GM12878 (cell line): Measurements from ENCODE around the gene CTDP1. TPM values are rescaled to one million over a fixed set of nuclear protein-coding genes. Genes with fewer than 3 reads are reported as not detected.

Experiments used
- CBX3 ChIP-seq: fragments of 200-600 bp; sonication (generic); IDR thresholded peaks from 2 replicates; pipeline ENCODE4 v1.6.1; 2016; ENCODE audit warnings: low read depth, borderline replicate concordance
- HDAC2 ChIP-seq: fragments of 200-600 bp; sonication (generic); IDR thresholded peaks from 2 replicates; pipeline ENCODE4 v1.6.1; 2017
- HDAC6 ChIP-seq: fragments of 200-600 bp; sonication (generic); IDR thresholded peaks from one replicate; pipeline ENCODE4 v1.8.0; 2017; ENCODE audit warnings: antibody characterized with exemption; ENCODE audit not compliant: unreplicated experiment
- IRF4 ChIP-seq: IDR thresholded peaks from 2 replicates; pipeline ENCODE4 v1.6.1; 2011; ENCODE audit warnings: low read depth, low read length
- KDM1A ChIP-seq: fragments of 200-600 bp; sonication (generic); IDR thresholded peaks from 2 replicates; pipeline ENCODE4 v1.6.1; 2016; ENCODE audit warnings: borderline replicate concordance
- MXI1 ChIP-seq: fragments of 150-350 bp; IDR thresholded peaks from 2 replicates; pipeline ENCODE4 v1.6.1; 2011; ENCODE audit warnings: low read depth, mild to moderate bottlenecking, inconsistent platforms, low read length, improper control_type of control experiment
- PML ChIP-seq: IDR thresholded peaks from 2 replicates; pipeline ENCODE4 v1.6.1; 2012; ENCODE audit warnings: low read length, inconsistent platforms
- POLR2A ChIP-seq: IDR thresholded peaks from 2 replicates; pipeline ENCODE4 v1.6.1; 2011; ENCODE audit warnings: low read depth, mild to moderate bottlenecking, low read length
- POLR2AphosphoS2 ChIP-seq: IDR thresholded peaks from 2 replicates; pipeline ENCODE4 v1.6.1; 2011; ENCODE audit warnings: low read depth, mild to moderate bottlenecking, low read length, improper control_type of control experiment, moderate library complexity
- POU2F2 ChIP-seq: IDR thresholded peaks from 3 replicates; pipeline ENCODE4 v1.6.1; 2011; ENCODE audit warnings: low read depth, mild to moderate bottlenecking, low read length, borderline replicate concordance
- RFX5 ChIP-seq: IDR thresholded peaks from 2 replicates; pipeline ENCODE4 v1.6.1; 2011; ENCODE audit warnings: low read depth, low read length, improper control_type of control experiment
- SMARCA5 ChIP-seq: fragments of 450-650 bp; IDR thresholded peaks from 2 replicates; pipeline ENCODE4 v1.6.1; 2017; ENCODE audit warnings: mild to moderate bottlenecking
- TCF12 ChIP-seq: IDR thresholded peaks from 2 replicates; pipeline ENCODE4 v1.6.1; 2011; ENCODE audit warnings: low read depth, mild to moderate bottlenecking, low read length
- ZNF274 ChIP-seq: IDR thresholded peaks from one replicate; pipeline ENCODE4 v1.8.0; 2011; ENCODE audit not compliant: insufficient read length, insufficient read depth
- ZNF384 ChIP-seq: IDR thresholded peaks from 2 replicates; pipeline ENCODE4 v1.6.1; 2012; ENCODE audit warnings: low read depth, mild to moderate bottlenecking, low read length, improper control_type of control experiment, borderline replicate concordance
- polyA plus RNA-seq, 11 experiments: library from polyadenylated mRNA; depleted of rRNA in 4 of 11; unstranded in 6 of 11; stranded (reverse) in 5 of 11; fragments of >200 nt; fragmentation: Nextera tagmentation in 4 of 11; fragmentation: Illumina TruSeq in 1 of 11; extraction: Ambion mirVana in 4 of 11; extraction: Trizol in 1 of 11; gene quantifications; 1 replicate in 1 of 11; 2 replicates in 10 of 11; pipeline versions ENCODE4 v1.2.1 to v1.2.3, GENCODE V29; 2011 to 2016; ENCODE audit warnings: inconsistent platforms in 2 of 11, missing spikeins in 2 of 11, low read depth in 1 of 11
- total RNA-seq, 4 experiments: library from RNA; depleted of rRNA in 3 of 4; stranded (reverse); fragments of >200 nt in 3 of 4; fragmentation: Illumina TruSeq in 1 of 4; extraction: Trizol in 1 of 4; gene quantifications; 2 replicates each; pipeline versions ENCODE4 v1.2.1 to v1.2.3, GENCODE V29; 2013 to 2021
- TF ChIP-seq, protein P1 (sequence below): IDR thresholded peaks from 2 replicates; pipeline ENCODE4 v1.6.1; 2012; ENCODE audit warnings: improper control_type of control experiment, low read depth, low read length; ENCODE audit not compliant: insufficient replicate concordance
- TF ChIP-seq, protein P2 (sequence below): fragments of 450-650 bp; IDR thresholded peaks from 2 replicates; pipeline ENCODE4 v1.6.1; 2017; ENCODE audit warnings: borderline replicate concordance
- TF ChIP-seq, protein P3 (sequence below): IDR thresholded peaks from 2 replicates; pipeline ENCODE4 v1.6.1; 2012; ENCODE audit warnings: low read depth, low read length, improper control_type of control experiment
- TF ChIP-seq, protein P4 (sequence below): fragments of 450-650 bp; IDR thresholded peaks from 2 replicates; pipeline ENCODE4 v1.6.1; 2017; ENCODE audit warnings: mild to moderate bottlenecking, moderate library complexity

Gene CTDP1
- total and polyA plus RNA-seq, 10 of the 15 experiments (the other 5 are each of a cell fraction or from before 2014, with no cell fraction given): 0.32 to 31.3 (median 8.8) TPM

DNA sequence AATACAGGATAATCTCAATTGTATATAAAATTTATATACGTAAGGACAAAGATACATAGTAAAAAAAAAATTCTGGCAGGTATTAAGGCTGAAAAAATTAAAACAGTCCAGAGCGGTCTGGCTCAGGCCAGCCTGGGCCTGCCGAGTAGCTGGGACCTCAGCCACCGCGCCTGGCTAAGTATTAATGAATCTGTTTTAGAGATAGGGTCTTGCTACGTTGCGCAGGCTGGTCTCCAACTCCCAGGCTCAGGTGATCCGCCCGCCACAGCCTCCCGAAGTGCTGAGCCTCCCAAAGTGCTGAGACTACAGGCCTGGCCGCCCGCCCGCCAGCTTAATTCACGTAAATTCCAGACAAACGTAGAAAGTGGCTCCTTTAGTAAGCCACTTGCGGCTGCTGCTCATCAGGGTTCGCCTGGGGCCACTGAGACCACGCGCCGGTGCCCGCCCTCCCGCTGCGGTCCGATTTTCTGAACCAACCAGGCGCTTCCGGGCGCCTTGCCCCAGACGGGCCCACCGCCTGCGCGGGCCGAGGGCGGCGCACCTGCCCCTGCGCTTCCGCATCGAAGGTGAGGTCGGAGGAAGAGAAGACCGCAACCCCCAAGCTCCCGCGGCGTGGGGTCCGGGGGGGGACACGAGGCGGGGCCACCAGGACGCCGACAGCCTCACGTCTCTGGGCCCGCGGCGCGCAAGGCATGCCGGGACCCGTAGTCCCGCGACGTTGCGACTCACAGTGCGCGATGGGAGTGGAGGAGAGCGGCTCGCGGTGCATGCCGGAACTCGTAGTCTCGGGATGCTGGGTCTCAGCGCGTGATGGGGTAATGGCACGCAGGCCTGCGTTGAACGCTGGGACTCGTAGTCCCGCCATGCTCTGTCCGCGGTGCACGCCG lies 695 bp upstream of the CTDP1 start (continued):
- TF ChIP-seq POLR2AphosphoS2 (no peak), RFX5 (no peak), TCF12 (peak; percentile 44; the same call in 1 of the 2 replicates), POU2F2 (0 out of 3 replicates have a peak, but pooled peaks have one; percentile 4), PML (peak; percentile 63; the same call in 1 of the 2 replicates), ZNF274 (no peak), ZNF384 (no peak), SMARCA5 (peak; percentile 47; the same call in 1 of the 2 replicates), CBX3 (no peak), HDAC2 (no peak), IRF4 (no peak), POLR2A (peak; percentile 89), MXI1 (no peak; the same call in 1 of the 2 replicates), HDAC6 (no peak), KDM1A (no peak)
- TF ChIP-seq, protein P1, sequence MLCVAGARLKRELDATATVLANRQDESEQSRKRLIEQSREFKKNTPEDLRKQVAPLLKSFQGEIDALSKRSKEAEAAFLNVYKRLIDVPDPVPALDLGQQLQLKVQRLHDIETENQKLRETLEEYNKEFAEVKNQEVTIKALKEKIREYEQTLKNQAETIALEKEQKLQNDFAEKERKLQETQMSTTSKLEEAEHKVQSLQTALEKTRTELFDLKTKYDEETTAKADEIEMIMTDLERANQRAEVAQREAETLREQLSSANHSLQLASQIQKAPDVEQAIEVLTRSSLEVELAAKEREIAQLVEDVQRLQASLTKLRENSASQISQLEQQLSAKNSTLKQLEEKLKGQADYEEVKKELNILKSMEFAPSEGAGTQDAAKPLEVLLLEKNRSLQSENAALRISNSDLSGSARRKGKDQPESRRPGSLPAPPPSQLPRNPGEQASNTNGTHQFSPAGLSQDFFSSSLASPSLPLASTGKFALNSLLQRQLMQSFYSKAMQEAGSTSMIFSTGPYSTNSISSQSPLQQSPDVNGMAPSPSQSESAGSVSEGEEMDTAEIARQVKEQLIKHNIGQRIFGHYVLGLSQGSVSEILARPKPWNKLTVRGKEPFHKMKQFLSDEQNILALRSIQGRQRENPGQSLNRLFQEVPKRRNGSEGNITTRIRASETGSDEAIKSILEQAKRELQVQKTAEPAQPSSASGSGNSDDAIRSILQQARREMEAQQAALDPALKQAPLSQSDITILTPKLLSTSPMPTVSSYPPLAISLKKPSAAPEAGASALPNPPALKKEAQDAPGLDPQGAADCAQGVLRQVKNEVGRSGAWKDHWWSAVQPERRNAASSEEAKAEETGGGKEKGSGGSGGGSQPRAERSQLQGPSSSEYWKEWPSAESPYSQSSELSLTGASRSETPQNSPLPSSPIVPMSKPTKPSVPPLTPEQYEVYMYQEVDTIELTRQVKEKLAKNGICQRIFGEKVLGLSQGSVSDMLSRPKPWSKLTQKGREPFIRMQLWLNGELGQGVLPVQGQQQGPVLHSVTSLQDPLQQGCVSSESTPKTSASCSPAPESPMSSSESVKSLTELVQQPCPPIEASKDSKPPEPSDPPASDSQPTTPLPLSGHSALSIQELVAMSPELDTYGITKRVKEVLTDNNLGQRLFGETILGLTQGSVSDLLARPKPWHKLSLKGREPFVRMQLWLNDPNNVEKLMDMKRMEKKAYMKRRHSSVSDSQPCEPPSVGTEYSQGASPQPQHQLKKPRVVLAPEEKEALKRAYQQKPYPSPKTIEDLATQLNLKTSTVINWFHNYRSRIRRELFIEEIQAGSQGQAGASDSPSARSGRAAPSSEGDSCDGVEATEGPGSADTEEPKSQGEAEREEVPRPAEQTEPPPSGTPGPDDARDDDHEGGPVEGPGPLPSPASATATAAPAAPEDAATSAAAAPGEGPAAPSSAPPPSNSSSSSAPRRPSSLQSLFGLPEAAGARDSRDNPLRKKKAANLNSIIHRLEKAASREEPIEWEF: no peak
- TF ChIP-seq, protein P2, sequence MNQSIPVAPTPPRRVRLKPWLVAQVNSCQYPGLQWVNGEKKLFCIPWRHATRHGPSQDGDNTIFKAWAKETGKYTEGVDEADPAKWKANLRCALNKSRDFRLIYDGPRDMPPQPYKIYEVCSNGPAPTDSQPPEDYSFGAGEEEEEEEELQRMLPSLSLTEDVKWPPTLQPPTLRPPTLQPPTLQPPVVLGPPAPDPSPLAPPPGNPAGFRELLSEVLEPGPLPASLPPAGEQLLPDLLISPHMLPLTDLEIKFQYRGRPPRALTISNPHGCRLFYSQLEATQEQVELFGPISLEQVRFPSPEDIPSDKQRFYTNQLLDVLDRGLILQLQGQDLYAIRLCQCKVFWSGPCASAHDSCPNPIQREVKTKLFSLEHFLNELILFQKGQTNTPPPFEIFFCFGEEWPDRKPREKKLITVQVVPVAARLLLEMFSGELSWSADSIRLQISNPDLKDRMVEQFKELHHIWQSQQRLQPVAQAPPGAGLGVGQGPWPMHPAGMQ: no peak
- TF ChIP-seq, protein P3, sequence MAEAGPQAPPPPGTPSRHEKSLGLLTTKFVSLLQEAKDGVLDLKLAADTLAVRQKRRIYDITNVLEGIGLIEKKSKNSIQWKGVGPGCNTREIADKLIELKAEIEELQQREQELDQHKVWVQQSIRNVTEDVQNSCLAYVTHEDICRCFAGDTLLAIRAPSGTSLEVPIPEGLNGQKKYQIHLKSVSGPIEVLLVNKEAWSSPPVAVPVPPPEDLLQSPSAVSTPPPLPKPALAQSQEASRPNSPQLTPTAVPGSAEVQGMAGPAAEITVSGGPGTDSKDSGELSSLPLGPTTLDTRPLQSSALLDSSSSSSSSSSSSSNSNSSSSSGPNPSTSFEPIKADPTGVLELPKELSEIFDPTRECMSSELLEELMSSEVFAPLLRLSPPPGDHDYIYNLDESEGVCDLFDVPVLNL: 0 out of 2 replicates have a peak, but pooled peaks have one; percentile 9
- TF ChIP-seq, protein P4, sequence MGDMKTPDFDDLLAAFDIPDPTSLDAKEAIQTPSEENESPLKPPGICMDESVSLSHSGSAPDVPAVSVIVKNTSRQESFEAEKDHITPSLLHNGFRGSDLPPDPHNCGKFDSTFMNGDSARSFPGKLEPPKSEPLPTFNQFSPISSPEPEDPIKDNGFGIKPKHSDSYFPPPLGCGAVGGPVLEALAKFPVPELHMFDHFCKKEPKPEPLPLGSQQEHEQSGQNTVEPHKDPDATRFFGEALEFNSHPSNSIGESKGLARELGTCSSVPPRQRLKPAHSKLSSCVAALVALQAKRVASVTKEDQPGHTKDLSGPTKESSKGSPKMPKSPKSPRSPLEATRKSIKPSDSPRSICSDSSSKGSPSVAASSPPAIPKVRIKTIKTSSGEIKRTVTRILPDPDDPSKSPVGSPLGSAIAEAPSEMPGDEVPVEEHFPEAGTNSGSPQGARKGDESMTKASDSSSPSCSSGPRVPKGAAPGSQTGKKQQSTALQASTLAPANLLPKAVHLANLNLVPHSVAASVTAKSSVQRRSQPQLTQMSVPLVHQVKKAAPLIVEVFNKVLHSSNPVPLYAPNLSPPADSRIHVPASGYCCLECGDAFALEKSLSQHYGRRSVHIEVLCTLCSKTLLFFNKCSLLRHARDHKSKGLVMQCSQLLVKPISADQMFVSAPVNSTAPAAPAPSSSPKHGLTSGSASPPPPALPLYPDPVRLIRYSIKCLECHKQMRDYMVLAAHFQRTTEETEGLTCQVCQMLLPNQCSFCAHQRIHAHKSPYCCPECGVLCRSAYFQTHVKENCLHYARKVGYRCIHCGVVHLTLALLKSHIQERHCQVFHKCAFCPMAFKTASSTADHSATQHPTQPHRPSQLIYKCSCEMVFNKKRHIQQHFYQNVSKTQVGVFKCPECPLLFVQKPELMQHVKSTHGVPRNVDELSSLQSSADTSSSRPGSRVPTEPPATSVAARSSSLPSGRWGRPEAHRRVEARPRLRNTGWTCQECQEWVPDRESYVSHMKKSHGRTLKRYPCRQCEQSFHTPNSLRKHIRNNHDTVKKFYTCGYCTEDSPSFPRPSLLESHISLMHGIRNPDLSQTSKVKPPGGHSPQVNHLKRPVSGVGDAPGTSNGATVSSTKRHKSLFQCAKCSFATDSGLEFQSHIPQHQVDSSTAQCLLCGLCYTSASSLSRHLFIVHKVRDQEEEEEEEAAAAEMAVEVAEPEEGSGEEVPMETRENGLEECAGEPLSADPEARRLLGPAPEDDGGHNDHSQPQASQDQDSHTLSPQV: no peak
